ENCODE results near the gene CFAP69.

DNA sequence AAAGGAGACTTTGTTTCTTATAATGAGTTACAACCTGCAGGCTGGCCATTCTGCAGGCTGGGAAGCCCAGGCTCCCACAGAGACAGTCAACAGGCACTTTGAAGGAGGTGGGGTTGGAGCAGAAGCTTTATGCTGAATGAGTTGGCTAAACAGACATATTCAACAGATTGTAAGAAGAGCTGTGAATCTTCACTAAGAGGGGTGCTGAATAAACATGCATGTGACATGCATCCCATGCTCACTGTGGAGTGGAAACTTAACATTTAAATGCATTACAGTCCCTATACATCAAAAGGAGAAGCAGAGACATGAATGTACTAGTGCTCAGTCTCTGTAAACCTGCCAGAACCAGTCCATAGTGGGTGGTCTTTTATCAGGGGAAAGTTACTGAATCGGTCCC is 1.4 kb upstream of the CFAP69 start:
- TF ChIP-seq FOXA1 (IDR thresholded peaks at IDR 0.05), result no peak
- TF ChIP-seq HDGF (IDR thresholded peaks at IDR 0.05; ENCODE audit: borderline replicate concordance), result no peak
- TF ChIP-seq BHLHE40 (IDR thresholded peaks at IDR 0.05; ENCODE audit: borderline replicate concordance), result no peak
- TF ChIP-seq SP1 (IDR thresholded peaks at IDR 0.05), result no peak
